Stimulated activated CD8-positive, alpha-beta memory T cell treated with anti-CD3 and anti-CD28 coated beads, Interleukin-7, amount 100 ng/mL, for 24 hours (primary cell): ENCODE measurements around the gene ZNF79.

ENCODE experiments used
- DNase-seq: peaks from one replicate; pipeline ENCODE4 v3.0.0-alpha.2; 2020; ENCODE audit warnings: low read depth

Gene ZNF79

GRCh38 chr9:127398275-127398647 is 25.9 kb upstream of the ZNF79 start:
- DNase-seq: no peak

DNA sequence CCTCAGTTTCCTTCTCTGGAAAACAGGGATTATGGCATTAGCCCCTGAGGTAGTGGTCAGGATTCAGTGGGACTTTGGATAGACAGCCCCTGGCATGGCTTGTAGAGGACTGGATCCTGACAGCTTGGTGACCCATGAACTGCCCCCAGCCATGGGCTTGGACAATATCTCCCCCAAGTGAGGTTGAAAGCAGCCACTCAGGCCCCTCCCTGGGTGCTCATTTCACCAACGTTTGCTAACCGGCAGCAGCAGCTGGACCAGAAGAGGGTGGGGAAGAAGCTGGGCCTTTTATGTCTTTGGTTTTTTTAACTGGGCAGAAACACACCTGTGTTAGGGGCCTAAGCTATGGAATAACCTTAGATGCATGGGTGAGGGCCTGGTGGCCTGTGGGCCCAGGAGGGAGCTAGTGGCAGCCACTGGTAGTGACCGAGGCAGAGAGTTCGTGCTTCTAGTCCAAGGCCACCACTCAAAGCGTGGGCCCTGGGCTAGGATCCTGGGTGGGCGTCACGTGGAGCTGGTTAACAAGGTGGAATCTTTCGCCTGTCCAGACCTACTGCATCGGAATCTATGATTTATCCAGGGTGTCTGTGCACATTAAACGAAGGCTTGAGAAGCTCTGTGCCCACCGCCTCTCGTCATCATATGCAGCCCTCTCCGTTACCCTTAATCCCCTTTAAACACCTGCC is 25.3 kb upstream of the ZNF79 start:
- DNase-seq: no peak

DNA sequence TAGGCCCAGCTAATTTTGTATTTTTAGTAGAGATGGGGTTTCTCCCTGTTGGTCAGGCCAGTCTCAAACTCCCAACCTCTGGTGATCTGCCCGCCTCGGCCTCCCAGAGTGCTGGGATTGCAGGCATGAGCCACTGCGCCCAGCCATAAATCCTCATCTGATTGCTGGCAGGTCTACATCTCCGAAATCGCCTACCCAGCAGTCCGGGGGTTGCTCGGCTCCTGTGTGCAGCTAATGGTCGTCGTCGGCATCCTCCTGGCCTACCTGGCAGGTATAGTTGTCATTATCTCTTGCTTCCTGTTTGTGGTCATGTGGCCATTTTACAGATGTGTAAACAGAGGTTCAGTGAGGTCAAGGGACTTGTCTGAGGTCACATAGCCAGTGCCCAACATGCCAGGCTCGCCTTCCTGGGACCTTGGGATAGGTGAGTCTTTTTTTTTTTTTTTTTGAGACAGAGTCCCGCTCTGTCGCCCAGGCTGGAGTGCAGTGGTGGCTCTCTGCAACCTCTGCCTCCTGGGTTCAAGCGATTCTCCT is 24.4 kb upstream of the ZNF79 start:
- DNase-seq: no peak

- DNase-seq: no peak
These were observed 21.6 kb upstream of the ZNF79 start for GRCh38 chr9:127402401-127403090.

DNA sequence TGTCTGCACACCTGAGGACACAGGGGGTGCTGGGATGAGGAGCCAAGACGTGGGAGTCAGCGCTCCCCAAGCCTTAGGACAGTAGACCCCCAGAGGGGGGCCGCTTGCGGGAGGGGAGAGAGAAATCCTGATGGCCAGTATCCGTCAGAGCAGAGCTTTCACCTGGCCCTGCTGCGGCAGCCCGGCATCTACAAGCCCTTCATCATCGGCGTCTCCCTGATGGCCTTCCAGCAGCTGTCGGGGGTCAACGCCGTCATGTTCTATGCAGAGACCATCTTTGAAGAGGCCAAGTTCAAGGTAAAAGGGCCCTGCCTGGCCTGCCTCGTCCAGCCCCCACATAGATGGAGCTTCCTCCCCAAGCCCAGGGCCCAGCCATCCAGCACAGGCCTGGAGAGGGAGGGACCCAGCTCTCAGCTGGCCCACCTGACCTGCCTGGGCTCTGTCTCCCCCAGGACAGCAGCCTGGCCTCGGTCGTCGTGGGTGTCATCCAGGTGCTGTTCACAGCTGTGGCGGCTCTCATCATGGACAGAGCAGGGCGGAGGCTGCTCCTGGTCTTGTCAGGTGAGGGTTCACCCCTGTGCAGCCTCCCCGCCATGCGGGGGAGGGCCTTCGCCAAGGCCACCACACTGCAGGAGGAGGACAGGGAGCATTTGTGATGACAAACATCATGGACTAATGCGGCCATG is 20.5 kb upstream of the ZNF79 start:
- DNase-seq: no peak

GRCh38 chr9:127404631-127405030 is 19.6 kb upstream of the ZNF79 start:
- no peak for DNase-seq

DNA sequence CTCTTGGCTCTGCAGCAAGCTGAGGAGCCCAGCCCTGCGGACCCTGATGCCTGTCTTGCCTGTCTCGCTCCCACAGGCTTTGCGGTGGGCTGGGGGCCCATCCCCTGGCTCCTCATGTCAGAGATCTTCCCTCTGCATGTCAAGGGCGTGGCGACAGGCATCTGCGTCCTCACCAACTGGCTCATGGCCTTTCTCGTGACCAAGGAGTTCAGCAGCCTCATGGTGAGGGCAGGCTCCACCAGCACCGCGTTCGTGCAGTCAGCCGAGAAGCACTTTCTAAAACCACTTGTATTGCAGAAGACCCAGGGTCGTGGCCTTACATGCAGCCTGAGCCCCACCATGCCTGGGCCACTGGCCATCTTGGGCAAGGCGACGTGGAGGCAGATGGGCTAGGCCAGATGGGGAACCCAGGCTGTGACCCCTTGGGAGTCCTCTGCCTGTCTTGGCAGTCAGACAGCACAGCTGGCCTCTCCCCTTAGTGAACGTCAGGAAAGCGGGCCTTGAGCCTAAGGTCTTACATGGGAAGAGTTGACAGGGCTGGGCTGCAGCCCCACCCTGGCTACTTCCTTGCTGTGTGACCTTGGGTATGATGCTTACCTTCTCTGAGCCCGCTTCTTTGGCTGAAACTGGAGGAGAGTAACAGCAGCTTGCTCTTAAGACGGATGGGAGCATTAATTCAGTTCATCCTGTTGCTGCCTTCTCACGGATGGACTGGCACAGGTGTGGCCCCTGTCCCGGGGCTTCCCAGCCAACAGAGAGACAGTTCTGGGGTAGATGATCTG is 18.6 kb upstream of the ZNF79 start:
- no peak for DNase-seq

- DNase-seq: no peak
These were observed 17.2 kb upstream of the ZNF79 start for GRCh38 chr9:127406799-127407491.

GRCh38 chr9:127407492-127407843 is 16.7 kb upstream of the ZNF79 start:
- DNase-seq: no peak

DNA sequence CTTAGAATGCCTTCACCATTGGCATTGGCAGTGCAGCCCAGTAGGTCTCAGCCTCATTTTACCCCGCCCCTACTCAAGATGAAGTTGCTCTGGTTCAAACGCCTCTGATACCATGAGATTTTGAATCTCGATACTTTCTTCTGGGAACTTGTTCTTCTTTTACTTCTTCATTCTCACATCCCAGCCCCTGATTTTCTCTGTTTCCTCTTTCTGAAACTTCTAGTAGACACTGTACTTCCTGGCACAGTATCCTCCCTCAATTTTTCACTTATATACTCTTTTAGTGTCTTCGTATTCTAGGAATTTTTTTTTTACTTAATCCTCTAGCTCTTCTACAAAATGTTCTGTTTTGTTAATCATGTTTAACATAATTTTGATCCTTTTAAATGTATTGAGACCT is 13.1 kb upstream of the ZNF79 start:
- no peak for DNase-seq

GRCh38 chr9:127415141-127415540 is 9.0 kb upstream of the ZNF79 start:
- DNase-seq: no peak

DNA sequence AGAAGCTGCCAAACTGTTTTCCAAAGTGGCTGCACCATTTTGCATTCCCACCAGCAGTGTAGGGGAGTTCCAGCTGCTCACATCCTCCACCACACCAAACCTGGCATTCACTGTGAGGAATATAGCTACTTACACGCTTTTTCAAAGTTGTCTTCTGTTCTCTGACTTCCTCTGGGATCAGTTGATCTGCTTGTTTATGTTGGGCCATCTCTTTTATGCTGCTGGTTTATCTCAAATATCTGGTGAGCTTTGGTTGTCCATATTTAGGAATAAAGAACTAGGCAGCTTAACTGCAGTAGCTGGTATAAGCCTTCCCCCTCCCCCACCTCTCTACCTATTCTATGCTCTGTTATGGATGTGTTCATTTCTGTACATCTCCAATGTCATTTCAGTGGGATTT is 8.5 kb upstream of the ZNF79 start:
- DNase-seq: no peak

GRCh38 chr9:127417131-127418036 is 6.8 kb upstream of the ZNF79 start:
- DNase-seq: no peak

- no peak for DNase-seq
These were observed 6.1 kb upstream of the ZNF79 start for GRCh38 chr9:127418037-127418471.

DNA sequence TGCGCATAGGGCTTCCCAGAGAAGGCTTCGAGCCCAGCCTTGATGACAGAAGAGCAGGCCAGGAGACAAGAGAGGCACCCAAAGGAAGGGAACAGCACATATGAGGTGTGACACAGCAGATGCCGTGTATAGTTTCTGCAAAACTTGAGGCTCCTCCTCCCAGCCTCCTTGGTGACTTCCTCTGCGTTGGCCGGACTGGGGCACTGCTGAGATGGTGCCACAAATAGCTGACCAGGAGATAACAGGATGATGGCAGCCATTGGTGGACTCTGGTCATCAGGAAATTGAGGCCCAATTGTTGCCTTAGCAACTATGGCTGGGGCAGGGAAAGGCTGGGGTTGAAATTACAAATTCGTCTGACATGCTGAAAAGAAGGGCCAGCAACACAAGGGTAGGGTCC is 4.8 kb upstream of the ZNF79 start:
- no peak for DNase-seq

GRCh38 chr9:127421057-127421456 is 3.1 kb upstream of the ZNF79 start:
- DNase-seq: no peak

DNA sequence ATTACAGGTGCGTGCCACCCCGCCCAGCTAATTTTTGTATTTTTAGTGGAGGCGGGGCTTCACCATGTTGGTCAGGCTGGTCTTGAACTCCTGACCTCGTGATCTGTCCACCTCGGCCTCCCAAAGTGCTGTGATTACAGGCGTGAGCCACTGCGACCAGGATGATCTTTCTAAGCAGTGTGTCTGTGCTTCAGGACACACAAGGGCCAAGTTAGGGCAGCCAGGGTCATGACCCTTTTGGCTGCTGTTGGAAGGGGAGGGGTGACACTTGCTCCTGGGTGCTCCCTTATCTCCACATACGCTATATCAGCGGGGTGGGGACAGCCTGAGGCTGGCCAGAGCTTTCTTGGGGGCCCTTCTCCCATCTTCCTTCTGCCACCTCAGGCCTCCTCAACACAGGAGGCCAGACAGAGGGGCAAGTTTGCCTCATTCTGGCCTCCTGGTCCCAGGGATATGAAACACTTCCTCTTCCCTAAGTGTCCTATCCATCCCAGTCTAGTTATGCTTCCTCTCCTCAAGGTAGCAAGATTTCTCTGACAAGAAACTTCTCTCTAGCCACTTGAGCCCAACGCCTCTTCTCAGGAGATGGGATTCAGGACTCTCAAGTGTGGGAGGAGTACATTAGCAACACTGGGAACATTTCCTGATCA is 1.9 kb upstream of the ZNF79 start:
- DNase-seq: no peak

- DNase-seq: no peak
These were observed 1.4 kb upstream of the ZNF79 start for GRCh38 chr9:127422787-127423186.

GRCh38 chr9:127423476-127423933 is 677 bp upstream of the ZNF79 start:
- DNase-seq: no peak

- no peak for DNase-seq
These were observed 456 bp downstream of the ZNF79 start for GRCh38 chr9:127424676-127424999.
